ENCODE measurements around the gene TYK2.

DNA sequence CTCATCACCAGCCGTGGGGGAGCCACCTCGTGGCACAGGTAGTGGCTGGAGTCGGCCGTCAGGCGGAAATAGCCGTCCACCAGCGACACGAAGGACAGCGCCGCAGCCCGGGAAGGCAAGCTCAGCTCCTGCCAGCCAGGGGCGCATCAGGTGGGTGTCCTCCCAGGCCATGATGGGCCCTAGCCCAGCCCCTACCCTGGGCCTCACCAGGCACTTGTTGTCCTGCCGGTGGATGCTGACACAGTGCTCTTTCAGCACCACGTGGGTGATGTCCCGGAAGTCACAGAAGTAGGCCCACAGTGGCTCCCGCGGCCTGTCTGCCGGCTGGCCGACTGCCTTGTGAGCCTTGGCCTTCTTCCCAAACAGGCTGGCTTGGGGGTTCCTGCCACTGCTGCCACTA lies 15.7 kb downstream of the TYK2 start:
- no peak for TF ChIP-seq CTCF (IDR thresholded peaks at IDR 0.05)
- TF ChIP-seq POLR2A (IDR thresholded peaks at IDR 0.05) = no peak
